ENCODE results near the gene VAV2.

Gene VAV2

GRCh38 chr9:133919253-133920115 is 72.6 kb downstream of the VAV2 start:
- Mint-ChIP-seq H3K36me3 (no peaks in the 10 kb centered on the region), H3K4me3 (no peak overlapping the region), H3K9me3 (no peaks in the 10 kb centered on the region), H3K4me1 (no peaks in the 10 kb centered on the region), H3K27me3 (peaks cover 2% of the 10 kb centered on the region), H3K27ac (no peak overlapping the region)

GRCh38 chr9:133918111-133918813 is 73.9 kb downstream of the VAV2 start:
- H3K9me3 Mint-ChIP-seq: no peaks in the 10 kb centered on the region
- no peak overlapping the region for H3K27ac Mint-ChIP-seq
- no peak overlapping the region for H3K4me3 Mint-ChIP-seq
- H3K27me3 Mint-ChIP-seq: peaks cover 2% of the 10 kb centered on the region
- no peaks in the 10 kb centered on the region for H3K36me3 Mint-ChIP-seq
- H3K4me1 Mint-ChIP-seq: no peaks in the 10 kb centered on the region

GRCh38 chr9:133917375-133917774 is 74.7 kb downstream of the VAV2 start:
- Mint-ChIP-seq H3K27me3 (peaks cover 2% of the 10 kb centered on the region), H3K9me3 (no peaks in the 10 kb centered on the region), H3K4me1 (no peaks in the 10 kb centered on the region), H3K4me3 (no peak overlapping the region), H3K36me3 (no peaks in the 10 kb centered on the region), H3K27ac (no peak overlapping the region)

GRCh38 chr9:133916159-133916541 is 76.0 kb downstream of the VAV2 start:
- H3K4me3 Mint-ChIP-seq: no peak overlapping the region
- no peaks in the 10 kb centered on the region for H3K9me3 Mint-ChIP-seq
- no peaks in the 10 kb centered on the region for H3K4me1 Mint-ChIP-seq
- no peaks in the 10 kb centered on the region for H3K36me3 Mint-ChIP-seq
- H3K27ac Mint-ChIP-seq: no peak overlapping the region
- peaks cover 2% of the 10 kb centered on the region for H3K27me3 Mint-ChIP-seq

GRCh38 chr9:133915534-133916158 is 76.5 kb downstream of the VAV2 start:
- peaks cover 2% of the 10 kb centered on the region for H3K27me3 Mint-ChIP-seq
- no peaks in the 10 kb centered on the region for H3K4me1 Mint-ChIP-seq
- H3K9me3 Mint-ChIP-seq: no peaks in the 10 kb centered on the region
- no peaks in the 10 kb centered on the region for H3K36me3 Mint-ChIP-seq
- no peak overlapping the region for H3K27ac Mint-ChIP-seq
- no peak overlapping the region for H3K4me3 Mint-ChIP-seq

- H3K36me3 Mint-ChIP-seq: no peaks in the 10 kb centered on the region
- H3K27ac Mint-ChIP-seq: no peak overlapping the region
- no peak overlapping the region for H3K4me3 Mint-ChIP-seq
- H3K9me3 Mint-ChIP-seq: no peaks in the 10 kb centered on the region
- H3K27me3 Mint-ChIP-seq: peaks cover 2% of the 10 kb centered on the region
- H3K4me1 Mint-ChIP-seq: no peaks in the 10 kb centered on the region
These were observed 77.4 kb downstream of the VAV2 start for GRCh38 chr9:133914442-133915342.

GRCh38 chr9:133913571-133914369 is 78.4 kb downstream of the VAV2 start:
- no peak overlapping the region for H3K27ac Mint-ChIP-seq
- H3K4me3 Mint-ChIP-seq: no peak overlapping the region
- no peaks in the 10 kb centered on the region for H3K27me3 Mint-ChIP-seq
- no peaks in the 10 kb centered on the region for H3K4me1 Mint-ChIP-seq
- H3K9me3 Mint-ChIP-seq: no peaks in the 10 kb centered on the region
- no peaks in the 10 kb centered on the region for H3K36me3 Mint-ChIP-seq

- Mint-ChIP-seq H3K27me3 (no peaks in the 10 kb centered on the region), H3K4me1 (no peaks in the 10 kb centered on the region), H3K9me3 (no peaks in the 10 kb centered on the region), H3K4me3 (no peak overlapping the region), H3K36me3 (no peaks in the 10 kb centered on the region), H3K27ac (no peak overlapping the region)
These were observed 81.1 kb downstream of the VAV2 start for GRCh38 chr9:133910855-133911514.

- Mint-ChIP-seq H3K36me3 (no peaks in the 10 kb centered on the region), H3K27ac (no peak overlapping the region), H3K4me1 (no peaks in the 10 kb centered on the region), H3K9me3 (no peaks in the 10 kb centered on the region), H3K4me3 (no peak overlapping the region), H3K27me3 (no peaks in the 10 kb centered on the region)
These were observed 84.9 kb downstream of the VAV2 start for GRCh38 chr9:133906932-133907910.

- Mint-ChIP-seq H3K27ac (no peak overlapping the region), H3K27me3 (no peaks in the 10 kb centered on the region), H3K9me3 (no peaks in the 10 kb centered on the region), H3K36me3 (no peaks in the 10 kb centered on the region), H3K4me1 (no peaks in the 10 kb centered on the region), H3K4me3 (no peak overlapping the region)
These were observed 85.9 kb downstream of the VAV2 start for GRCh38 chr9:133906218-133906617.

- Mint-ChIP-seq H3K27ac (no peak overlapping the region), H3K36me3 (no peaks in the 10 kb centered on the region), H3K27me3 (no peaks in the 10 kb centered on the region), H3K9me3 (no peaks in the 10 kb centered on the region), H3K4me1 (no peaks in the 10 kb centered on the region), H3K4me3 (no peak overlapping the region)
These were observed 86.6 kb downstream of the VAV2 start for GRCh38 chr9:133905493-133905892.

GRCh38 chr9:133904346-133905090 is 87.6 kb downstream of the VAV2 start:
- no peaks in the 10 kb centered on the region for H3K4me1 Mint-ChIP-seq
- H3K9me3 Mint-ChIP-seq: no peaks in the 10 kb centered on the region
- no peak overlapping the region for H3K27ac Mint-ChIP-seq
- H3K36me3 Mint-ChIP-seq: no peaks in the 10 kb centered on the region
- H3K27me3 Mint-ChIP-seq: no peaks in the 10 kb centered on the region
- no peak overlapping the region for H3K4me3 Mint-ChIP-seq
